ENCODE results near the gene KATNAL2.

Gene KATNAL2

GRCh38 chr18:46917108-46917802 lies at the start of gene KATNAL2, which contains the start of gene PIAS2:
Gene KATNAL2 (plus strand): TSS chr18:46917602. CDS start chr18:46946873, 29,271 bp downstream.
Gene PIAS2 (minus strand): TSS chr18:46917507. CDS start chr18:46917345, 162 bp downstream.
- peak; percentile 42 for DNase-seq (ENCODE audit: low spot score)

- DNase-seq (ENCODE audit: low spot score): no peak
Measured at GRCh38 chr18:46868169-46868921, 49.1 kb upstream of the KATNAL2 start.

- DNase-seq (ENCODE audit: low spot score): no peak
Measured at GRCh38 chr18:46877329-46877987, 39.9 kb upstream of the KATNAL2 start.

- DNase-seq (ENCODE audit: low spot score): no peak
Measured at GRCh38 chr18:46883180-46883579, 34.2 kb upstream of the KATNAL2 start.

- DNase-seq (ENCODE audit: low spot score): no peak
Measured at GRCh38 chr18:46886893-46887292, 30.5 kb upstream of the KATNAL2 start.

GRCh38 chr18:46888965-46889364 lies 28.4 kb upstream of the KATNAL2 start:
- DNase-seq (ENCODE audit: low spot score): no peak

- DNase-seq (ENCODE audit: low spot score): no peak
Measured at GRCh38 chr18:46891742-46892214, 25.6 kb upstream of the KATNAL2 start.

- DNase-seq (ENCODE audit: low spot score): no peak
Measured at GRCh38 chr18:46892842-46893241, 24.6 kb upstream of the KATNAL2 start.

- DNase-seq (ENCODE audit: low spot score): no peak
Measured at GRCh38 chr18:46893360-46893759, 24.0 kb upstream of the KATNAL2 start.

- DNase-seq (ENCODE audit: low spot score): no peak
Measured at GRCh38 chr18:46894124-46894523, 23.3 kb upstream of the KATNAL2 start.

- DNase-seq (ENCODE audit: low spot score): no peak
Measured at GRCh38 chr18:46899274-46899948, 18.0 kb upstream of the KATNAL2 start.

- DNase-seq (ENCODE audit: low spot score): no peak
Measured at GRCh38 chr18:46903406-46903805, 14.0 kb upstream of the KATNAL2 start.

- no peak for DNase-seq (ENCODE audit: low spot score)
Measured at GRCh38 chr18:46909497-46909896, 7.9 kb upstream of the KATNAL2 start.

- no peak for DNase-seq (ENCODE audit: low spot score)
Measured at GRCh38 chr18:46910856-46911255, 6.5 kb upstream of the KATNAL2 start.

GRCh38 chr18:46915800-46916550 lies 1.4 kb upstream of the KATNAL2 start:
- DNase-seq (ENCODE audit: low spot score): no peak

GRCh38 chr18:46916551-46917107 lies 773 bp upstream of the KATNAL2 start:
- DNase-seq (ENCODE audit: low spot score): peak; percentile 23

GRCh38 chr18:46917803-46918600 lies 600 bp downstream of the KATNAL2 start:
- DNase-seq (ENCODE audit: low spot score): peak; percentile 21

- no peak for DNase-seq (ENCODE audit: low spot score)
Measured at GRCh38 chr18:46920067-46920466, 2.7 kb downstream of the KATNAL2 start.

- no peak for DNase-seq (ENCODE audit: low spot score)
Measured at GRCh38 chr18:46920653-46921052, 3.3 kb downstream of the KATNAL2 start.

GRCh38 chr18:46939337-46939963 lies 22.0 kb downstream of the KATNAL2 start:
- DNase-seq (ENCODE audit: low spot score): peak; percentile 92

Data from COLO829 (cell line).